Ovary (tissue), 3 donors: ENCODE measurements around the gene ZNF292.

Experiments used
- CTCF ChIP-seq, 3 donors: fragments of 450-650 bp in 2 of 3; fragments of 200-600 bp in 1 of 3; IDR thresholded peaks; one replicate each; pipeline versions ENCODE4 v1.5.1 to v1.8.0; 2016 to 2022; ENCODE audit warnings: antibody characterized with exemption in 3 of 3, mild to moderate bottlenecking in 1 of 3
- EP300 ChIP-seq: sonication (generic); formaldehyde crosslinking; IDR thresholded peaks from one replicate; pipeline ENCODE4 v1.6.1; 2017; ENCODE audit warnings: antibody characterized with exemption
- donor health status: DM: no; HTN: no; CAD: no.

GRCh38 chr6:87110636-87111035, 44.7 kb upstream of the ZNF292 start:
- TF ChIP-seq CTCF (IDR thresholded peaks at IDR 0.05) (no peak), EP300 (no peak)
